Skeletal muscle satellite cell (primary cell): ENCODE data around the gene AHCTF1.

Source experiments
- H3K27me3 ChIP-seq: 2 replicates; pipeline ENCODE4 v1.7.0; 2013; ENCODE audit warnings: low read length; ENCODE audit not compliant: control insufficient read depth, insufficient read depth
- H3K36me3 ChIP-seq: 2 replicates; pipeline ENCODE4 v1.7.0; 2013; ENCODE audit warnings: mild to moderate bottlenecking, control low read depth, low read length; ENCODE audit not compliant: insufficient read depth
- H3K4me1 ChIP-seq: 2 replicates; pipeline ENCODE4 v1.7.0; 2013; ENCODE audit warnings: low read length; ENCODE audit not compliant: control insufficient read depth, insufficient read depth
- H3K4me2 ChIP-seq: 2 replicates; pipeline ENCODE4 v1.7.0; 2013; ENCODE audit warnings: mild to moderate bottlenecking, low read length
- H3K4me3 ChIP-seq: 2 replicates; pipeline ENCODE4 v1.7.0; 2013; ENCODE audit warnings: low read length
- H3K9ac ChIP-seq: 2 replicates; pipeline ENCODE4 v1.7.0; 2013; ENCODE audit warnings: mild to moderate bottlenecking, low read depth, low read length, moderate library complexity
- H3K9me3 ChIP-seq: replicated peaks from 2 replicates; pipeline ENCODE4 v1.7.0; 2013; ENCODE audit warnings: mild to moderate bottlenecking, control low read depth, low read length

Gene AHCTF1

GRCh38 chr1:246809473-246809872 is 122.3 kb downstream of the AHCTF1 start:
- Histone ChIP-seq H3K4me2 (no peak overlapping the region), H3K36me3 (no peaks in the 10 kb centered on the region), H3K9ac (no peak overlapping the region), H3K4me3 (no peak overlapping the region), H3K4me1 (no peaks in the 10 kb centered on the region), H3K27me3 (peaks cover 11% of the 10 kb centered on the region), H3K9me3 (no peaks in the 10 kb centered on the region)

GRCh38 chr1:246805135-246805716 is 126.5 kb downstream of the AHCTF1 start:
- Histone ChIP-seq H3K9me3 (no peaks in the 10 kb centered on the region), H3K9ac (no peak overlapping the region), H3K4me1 (no peaks in the 10 kb centered on the region), H3K4me3 (no peak overlapping the region), H3K4me2 (no peak overlapping the region), H3K36me3 (no peaks in the 10 kb centered on the region), H3K27me3 (peaks cover 4% of the 10 kb centered on the region)

GRCh38 chr1:246803883-246804282 is 127.9 kb downstream of the AHCTF1 start:
- no peak overlapping the region for H3K4me3 ChIP-seq
- H3K27me3 ChIP-seq: peaks cover 8% of the 10 kb centered on the region
- H3K36me3 ChIP-seq: no peaks in the 10 kb centered on the region
- H3K4me1 ChIP-seq: no peaks in the 10 kb centered on the region
- no peaks in the 10 kb centered on the region for H3K9me3 ChIP-seq
- H3K9ac ChIP-seq: no peak overlapping the region
- no peak overlapping the region for H3K4me2 ChIP-seq

- H3K9ac ChIP-seq: no peak overlapping the region
- no peaks in the 10 kb centered on the region for H3K4me1 ChIP-seq
- no peaks in the 10 kb centered on the region for H3K9me3 ChIP-seq
- H3K36me3 ChIP-seq: no peaks in the 10 kb centered on the region
- H3K4me3 ChIP-seq: no peak overlapping the region
- no peak overlapping the region for H3K4me2 ChIP-seq
- H3K27me3 ChIP-seq: peaks cover 12% of the 10 kb centered on the region
These were observed 128.4 kb downstream of the AHCTF1 start for GRCh38 chr1:246803373-246803772.

GRCh38 chr1:246801241-246802020 is 130.3 kb downstream of the AHCTF1 start:
- Histone ChIP-seq H3K4me1 (no peaks in the 10 kb centered on the region), H3K4me2 (no peak overlapping the region), H3K36me3 (no peaks in the 10 kb centered on the region), H3K4me3 (no peak overlapping the region), H3K9me3 (no peaks in the 10 kb centered on the region), H3K9ac (no peak overlapping the region), H3K27me3 (peaks cover 7% of the 10 kb centered on the region)

GRCh38 chr1:246800756-246801155 is 131.0 kb downstream of the AHCTF1 start:
- no peaks in the 10 kb centered on the region for H3K36me3 ChIP-seq
- no peak overlapping the region for H3K4me2 ChIP-seq
- no peaks in the 10 kb centered on the region for H3K9me3 ChIP-seq
- H3K27me3 ChIP-seq: peaks cover 7% of the 10 kb centered on the region
- no peak overlapping the region for H3K4me3 ChIP-seq
- H3K9ac ChIP-seq: no peak overlapping the region
- H3K4me1 ChIP-seq: no peaks in the 10 kb centered on the region

- Histone ChIP-seq H3K4me2 (no peak overlapping the region), H3K9me3 (no peaks in the 10 kb centered on the region), H3K9ac (no peak overlapping the region), H3K36me3 (no peaks in the 10 kb centered on the region), H3K4me3 (no peak overlapping the region), H3K4me1 (peaks cover 4% of the 10 kb centered on the region), H3K27me3 (peaks cover 7% of the 10 kb centered on the region)
These were observed 131.4 kb downstream of the AHCTF1 start for GRCh38 chr1:246800356-246800755.

- H3K4me1 ChIP-seq: peaks cover 16% of the 10 kb centered on the region
- no peaks in the 10 kb centered on the region for H3K9me3 ChIP-seq
- H3K4me2 ChIP-seq: no peak overlapping the region
- H3K9ac ChIP-seq: no peak overlapping the region
- peaks cover 7% of the 10 kb centered on the region for H3K27me3 ChIP-seq
- no peak overlapping the region for H3K4me3 ChIP-seq
- H3K36me3 ChIP-seq: no peaks in the 10 kb centered on the region
These were observed 132.9 kb downstream of the AHCTF1 start for GRCh38 chr1:246798606-246799496.

GRCh38 chr1:246798107-246798506 is 133.6 kb downstream of the AHCTF1 start:
- Histone ChIP-seq H3K36me3 (no peaks in the 10 kb centered on the region), H3K9ac (no peak overlapping the region), H3K4me1 (peaks cover 16% of the 10 kb centered on the region), H3K9me3 (no peaks in the 10 kb centered on the region), H3K4me2 (no peak overlapping the region), H3K27me3 (peaks cover 7% of the 10 kb centered on the region), H3K4me3 (no peak overlapping the region)

GRCh38 chr1:246797597-246797996 is 134.2 kb downstream of the AHCTF1 start:
- no peak overlapping the region for H3K4me3 ChIP-seq
- no peaks in the 10 kb centered on the region for H3K9me3 ChIP-seq
- no peak overlapping the region for H3K9ac ChIP-seq
- no peaks in the 10 kb centered on the region for H3K36me3 ChIP-seq
- peaks cover 7% of the 10 kb centered on the region for H3K27me3 ChIP-seq
- no peak overlapping the region for H3K4me2 ChIP-seq
- peaks cover 16% of the 10 kb centered on the region for H3K4me1 ChIP-seq

GRCh38 chr1:246797157-246797556 is 134.6 kb downstream of the AHCTF1 start:
- H3K4me2 ChIP-seq: no peak overlapping the region
- no peaks in the 10 kb centered on the region for H3K9me3 ChIP-seq
- peaks cover 16% of the 10 kb centered on the region for H3K4me1 ChIP-seq
- no peak overlapping the region for H3K4me3 ChIP-seq
- H3K9ac ChIP-seq: no peak overlapping the region
- H3K27me3 ChIP-seq: peaks cover 7% of the 10 kb centered on the region
- no peaks in the 10 kb centered on the region for H3K36me3 ChIP-seq
